ENCODE measurements around the gene CIRBP. TPM values are rescaled to one million over a fixed set of nuclear protein-coding genes. Genes with fewer than 3 reads are reported as not detected.

The CIRBP gene
- total RNA-seq, 4 donors from 2014 or later = 496 to 546 (median 545) TPM

DNA sequence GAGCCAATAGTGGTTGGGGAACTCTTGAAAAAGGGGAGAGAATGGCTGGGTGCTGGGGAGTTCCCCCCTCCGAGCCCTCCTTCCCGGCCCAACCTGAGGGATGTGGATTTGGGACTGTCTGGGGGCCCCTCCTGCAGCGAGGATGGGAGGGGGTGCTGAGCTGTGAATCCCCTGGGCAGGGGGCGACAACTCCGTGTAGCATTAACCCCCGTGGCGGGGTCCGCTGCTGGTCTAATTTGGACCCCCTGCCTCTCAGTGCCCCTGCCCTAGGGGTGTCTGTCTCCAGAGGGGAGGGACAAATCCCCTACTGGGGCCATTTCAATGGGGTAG lies 11.0 kb upstream of the CIRBP start:
- TF ChIP-seq, protein P1, sequence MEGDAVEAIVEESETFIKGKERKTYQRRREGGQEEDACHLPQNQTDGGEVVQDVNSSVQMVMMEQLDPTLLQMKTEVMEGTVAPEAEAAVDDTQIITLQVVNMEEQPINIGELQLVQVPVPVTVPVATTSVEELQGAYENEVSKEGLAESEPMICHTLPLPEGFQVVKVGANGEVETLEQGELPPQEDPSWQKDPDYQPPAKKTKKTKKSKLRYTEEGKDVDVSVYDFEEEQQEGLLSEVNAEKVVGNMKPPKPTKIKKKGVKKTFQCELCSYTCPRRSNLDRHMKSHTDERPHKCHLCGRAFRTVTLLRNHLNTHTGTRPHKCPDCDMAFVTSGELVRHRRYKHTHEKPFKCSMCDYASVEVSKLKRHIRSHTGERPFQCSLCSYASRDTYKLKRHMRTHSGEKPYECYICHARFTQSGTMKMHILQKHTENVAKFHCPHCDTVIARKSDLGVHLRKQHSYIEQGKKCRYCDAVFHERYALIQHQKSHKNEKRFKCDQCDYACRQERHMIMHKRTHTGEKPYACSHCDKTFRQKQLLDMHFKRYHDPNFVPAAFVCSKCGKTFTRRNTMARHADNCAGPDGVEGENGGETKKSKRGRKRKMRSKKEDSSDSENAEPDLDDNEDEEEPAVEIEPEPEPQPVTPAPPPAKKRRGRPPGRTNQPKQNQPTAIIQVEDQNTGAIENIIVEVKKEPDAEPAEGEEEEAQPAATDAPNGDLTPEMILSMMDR (IDR thresholded peaks at IDR 0.05) = no peak
- TF ChIP-seq POLR2A (IDR thresholded peaks at IDR 0.05) = no peak
- H3K4me3 ChIP-seq (ENCODE audit: low read depth, poor library complexity, severe bottlenecking) = no peak overlapping the region
- intact Hi-C loops (cut with DNase I; ENCODE audit: low total_unique reads) = no loop called here
- DNase-seq (ENCODE audit: low spot score in 2 of 2) = no peak
- WGBS, 2 donors = 52 to 70% methylated on average over 8 of the region's 8 CpGs

DNA sequence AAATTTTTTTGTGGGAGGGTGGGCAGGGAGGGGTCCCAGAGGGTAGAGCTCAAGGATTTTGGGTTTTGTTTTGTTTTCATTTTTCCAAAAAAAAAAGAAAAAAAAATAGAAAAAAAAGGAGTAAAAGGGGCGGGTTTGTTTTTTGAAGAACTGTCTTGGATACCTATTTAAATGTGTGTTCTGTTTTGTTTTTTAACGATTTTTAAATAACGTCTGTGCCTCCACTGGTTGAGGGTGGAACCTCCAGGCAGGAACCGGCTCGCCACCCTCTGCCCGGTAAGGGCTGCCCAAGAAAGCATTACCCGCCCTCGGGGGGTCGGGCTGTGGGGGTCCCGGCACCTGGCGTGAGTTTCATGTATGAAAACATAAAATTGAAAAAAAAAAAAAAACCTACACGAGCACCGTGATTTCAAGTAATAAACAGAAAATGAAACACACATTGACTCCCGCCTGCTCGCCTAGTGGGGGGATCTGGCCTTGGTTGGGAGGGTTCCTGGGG lies 10.4 kb upstream of the CIRBP start:
- TF ChIP-seq, protein P1 (IDR thresholded peaks at IDR 0.05) = no peak
- no peak for TF ChIP-seq POLR2A (IDR thresholded peaks at IDR 0.05)
- H3K4me3 ChIP-seq (ENCODE audit: low read depth, poor library complexity, severe bottlenecking) = no peak overlapping the region
- intact Hi-C loops (cut with DNase I; ENCODE audit: low total_unique reads) = no loop called here
- WGBS, 2 donors = 7 to 8% methylated on average over 15 of the region's 15 CpGs
- no peak for DNase-seq (ENCODE audit: low spot score in 2 of 2)

DNA sequence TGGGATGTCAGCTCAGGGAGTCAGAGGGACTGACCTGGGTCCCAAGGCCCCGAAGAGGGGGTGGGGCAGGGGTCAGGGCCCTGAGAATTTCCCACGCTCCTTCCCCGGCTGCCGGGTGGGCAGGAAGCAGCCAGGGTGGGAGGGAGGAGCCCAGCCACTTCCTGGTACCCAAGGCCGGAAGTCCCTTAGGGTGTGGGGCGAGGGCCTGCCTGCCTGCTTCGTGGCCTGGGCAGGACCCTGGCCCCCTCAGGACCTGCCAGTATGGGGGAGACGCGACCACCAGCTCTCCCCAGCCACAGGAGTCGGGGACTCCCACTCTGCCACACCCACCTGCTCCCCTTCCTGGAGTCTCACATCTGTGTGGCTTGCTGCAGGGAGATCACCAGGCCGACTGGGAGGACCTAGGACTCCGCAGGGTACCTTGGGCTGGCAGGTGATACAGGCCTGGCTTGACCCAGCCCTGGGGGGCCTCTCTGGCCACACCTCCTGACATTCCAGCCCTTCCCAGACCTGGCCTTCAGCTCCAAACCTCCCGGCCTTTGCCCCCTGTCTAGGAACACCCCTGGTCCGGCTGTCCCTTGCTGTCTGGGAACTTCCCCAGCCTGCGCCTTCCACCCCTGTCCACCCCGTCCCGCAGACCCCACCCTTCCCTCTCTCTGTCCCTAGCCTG lies 9.8 kb upstream of the CIRBP start:
- 5 to 8% methylated on average over 11 to 12 of the region's 17 CpGs for WGBS, 2 donors
- H3K4me3 ChIP-seq (ENCODE audit: low read depth, poor library complexity, severe bottlenecking) = no peak overlapping the region
- intact Hi-C loops (cut with DNase I; ENCODE audit: low total_unique reads) = no loop called here
- DNase-seq (ENCODE audit: low spot score in 2 of 2) = peak in 1 of 2 donors; percentile 96
- TF ChIP-seq, protein P1 (IDR thresholded peaks at IDR 0.05) = peak in 1 of 3 donors; percentile 24
- no peak for TF ChIP-seq POLR2A (IDR thresholded peaks at IDR 0.05)

DNA sequence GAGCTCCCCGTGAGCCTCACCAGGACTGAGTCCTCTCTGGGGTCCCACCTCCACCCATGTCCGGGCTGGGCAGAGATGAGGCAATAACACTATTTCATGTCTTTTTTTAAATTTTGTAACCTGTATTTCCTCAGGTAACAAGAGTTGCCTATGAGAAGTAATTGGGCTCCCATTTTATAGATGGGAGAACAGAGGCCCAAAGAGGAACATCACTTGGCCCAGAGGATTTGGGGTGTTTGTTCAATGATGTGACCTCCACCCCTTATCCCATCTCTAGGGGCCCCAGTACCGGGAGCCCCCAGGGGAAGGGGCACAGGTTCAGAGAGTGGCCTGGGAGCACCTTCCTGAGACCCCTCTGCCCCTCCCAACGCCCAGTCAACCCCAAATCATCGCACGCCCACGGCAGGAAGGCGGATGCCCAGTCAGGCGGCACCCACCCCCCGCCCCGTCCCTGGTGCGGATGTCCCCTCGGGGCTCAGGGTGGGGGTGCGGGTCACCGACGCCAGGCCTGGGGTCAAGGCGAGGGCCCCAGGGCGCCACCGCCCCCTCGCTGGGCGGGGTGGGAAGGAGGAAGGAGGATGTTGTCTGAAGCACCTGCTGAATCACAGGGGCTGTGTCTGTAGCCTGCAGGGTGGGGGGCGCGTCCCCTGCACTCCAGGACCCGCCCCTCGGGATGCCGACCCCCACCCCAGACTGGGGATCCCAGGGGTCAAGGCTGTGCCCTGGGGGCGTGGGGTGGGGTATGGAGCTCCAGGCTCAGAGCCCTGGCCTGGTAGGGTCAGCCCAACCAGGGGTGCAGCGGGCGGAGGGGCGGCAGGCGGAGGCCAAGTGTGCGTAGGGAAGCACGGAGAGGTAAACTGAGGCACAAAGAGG lies 9.0 kb upstream of the CIRBP start:
- H3K4me3 ChIP-seq (ENCODE audit: low read depth, poor library complexity, severe bottlenecking) = no peak overlapping the region
- 17 to 29% methylated on average over 20 to 29 of the region's 33 CpGs for WGBS, 2 donors
- peak in 1 of 2 donors; percentile 90 for DNase-seq (ENCODE audit: low spot score in 2 of 2)
- TF ChIP-seq, protein P1 (IDR thresholded peaks at IDR 0.05) = no peak
- TF ChIP-seq POLR2A (IDR thresholded peaks at IDR 0.05) = no peak
- intact Hi-C loops (cut with DNase I; ENCODE audit: low total_unique reads) = no loop called here

DNA sequence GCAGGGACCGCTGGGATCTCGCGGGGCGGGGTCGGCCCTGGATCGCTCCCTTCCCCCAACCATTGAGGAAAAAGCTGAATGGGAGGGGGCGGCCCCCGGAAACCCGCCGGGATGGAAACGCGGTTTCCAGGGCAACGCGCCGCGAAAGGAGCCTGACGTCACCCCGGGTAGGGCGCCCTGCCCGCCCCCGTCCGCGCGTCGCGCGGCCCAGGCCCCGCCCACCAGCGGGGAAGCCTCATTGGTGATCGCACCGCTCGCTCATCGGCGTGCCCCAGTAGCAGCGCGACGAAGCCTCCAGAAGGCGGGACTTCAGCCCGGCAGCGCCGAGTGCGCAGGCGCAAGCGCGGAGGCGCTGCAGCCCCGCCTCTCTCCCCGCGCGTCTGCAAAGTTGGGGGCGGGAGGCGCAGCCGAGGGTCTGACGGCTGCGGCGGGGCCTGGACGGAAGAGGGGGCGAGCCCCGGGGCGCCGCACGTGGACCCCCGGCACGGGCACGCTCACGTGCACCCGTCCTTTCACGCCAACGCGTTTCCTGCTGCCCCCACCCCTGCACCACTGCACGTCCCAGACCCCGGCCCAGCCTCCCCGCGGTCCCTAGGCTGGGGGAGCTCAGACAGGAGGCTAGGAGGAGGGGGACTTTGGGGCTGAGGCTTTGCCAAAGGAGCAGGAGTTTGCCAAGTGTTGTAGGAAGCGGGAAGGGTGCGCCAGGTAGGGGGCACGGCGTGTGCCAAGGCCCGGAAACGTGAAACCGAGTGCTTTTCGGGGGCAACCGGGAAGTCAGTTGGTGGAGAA lies 8.2 kb upstream of the CIRBP start:
- intact Hi-C loops (cut with DNase I; ENCODE audit: low total_unique reads) = no loop called here
- DNase-seq (ENCODE audit: low spot score in 2 of 2) = peak; percentile 93 to 99
- 0 to 1% methylated on average over 30 to 44 of the region's 83 CpGs for WGBS, 2 donors
- TF ChIP-seq, protein P1 (IDR thresholded peaks at IDR 0.05) = no peak
- no peak for TF ChIP-seq POLR2A (IDR thresholded peaks at IDR 0.05)
- H3K4me3 ChIP-seq (ENCODE audit: low read depth, poor library complexity, severe bottlenecking) = peak overlapping the region; percentile 45
